Endothelial cell (in vitro differentiated cells): ENCODE measurements around the gene PLEKHA7. TPM values are rescaled to one million over a fixed set of nuclear protein-coding genes. Genes with fewer than 3 reads are reported as not detected.
A peak's percentile ranks its signal among the peaks of the same experiment; 100 is the strongest.
"Not testable (repeated sequence)": the region's sequence is repeated elsewhere in the genome, so short reads cannot be mapped to it uniquely, and the experiment has no call there.

Experiments used
- DNase-seq: peaks from one replicate; pipeline ENCODE4 v3.0.0; 2021; ENCODE audit warnings: low spot score
- H3K27ac Mint-ChIP-seq: one replicate; pipeline ENCODE4 v1.8.0; 2021; ENCODE audit warnings: mixed read lengths, inconsistent platforms; ENCODE audit not compliant: unreplicated experiment
- H3K27me3 Mint-ChIP-seq: one replicate; pipeline ENCODE4 v1.8.0; 2021; ENCODE audit warnings: mild to moderate bottlenecking, moderate library complexity, mixed read lengths, inconsistent platforms; ENCODE audit not compliant: unreplicated experiment
- H3K36me3 Mint-ChIP-seq: one replicate; pipeline ENCODE4 v1.8.0; 2021; ENCODE audit warnings: mild to moderate bottlenecking, low read depth, mixed read lengths, inconsistent platforms; ENCODE audit not compliant: unreplicated experiment
- H3K4me1 Mint-ChIP-seq: one replicate; pipeline ENCODE4 v1.8.0; 2021; ENCODE audit warnings: mild to moderate bottlenecking, mixed read lengths, inconsistent platforms; ENCODE audit not compliant: unreplicated experiment
- H3K4me3 Mint-ChIP-seq: one replicate; pipeline ENCODE4 v1.8.0; 2021; ENCODE audit warnings: mild to moderate bottlenecking, mixed read lengths, inconsistent platforms; ENCODE audit not compliant: unreplicated experiment
- H3K9me3 Mint-ChIP-seq: one replicate; pipeline ENCODE4 v1.8.0; 2021; ENCODE audit warnings: mixed read lengths, inconsistent platforms; ENCODE audit not compliant: unreplicated experiment
- CTCF ChIP-seq: fragments of 200-600 bp; sonication (generic); IDR thresholded peaks from one replicate; pipeline ENCODE4 v1.5.0; 2021; ENCODE audit warnings: antibody characterized with exemption; ENCODE audit not compliant: unreplicated experiment
- long read RNA-seq: library from polyadenylated mRNA; unstranded; transcript quantifications from one replicate; pipeline ENCODE4 v2.0.0, GENCODE V29; 2020; ENCODE audit not compliant: unreplicated experiment
- total RNA-seq: library from RNA; stranded (reverse); fragmentation: NEBNext Ultra II Directional; extraction: Animal tissue kit (Norgen Biotek cat#: 25700); gene quantifications from one replicate; pipeline ENCODE4 v1.2.1, GENCODE V29; 2021; ENCODE audit not compliant: unreplicated experiment

PLEKHA7 gene
- 8.2 TPM for total RNA-seq
- long read RNA-seq, partial matches to known transcripts = 0 of 1 reads
- long read RNA-seq, other reads (novel, unspliced or antisense) = 1 of 1 reads

- Mint-ChIP-seq H3K27me3 (peaks cover 5% of the 10 kb centered on the region), H3K27ac (no peak within 1 kb of the TSS), H3K4me3 (peak within 1 kb of the TSS; percentile 96), H3K36me3 (no peaks in the 10 kb centered on the region), H3K9me3 (no peaks in the 10 kb centered on the region), H3K4me1 (peaks cover 4% of the 10 kb centered on the region)
- DNase-seq = peak; percentile 33
- TF ChIP-seq CTCF = no peak
Observed at GRCh38 chr11:17014321-17014832, at the start of gene PLEKHA7. TSS of gene PLEKHA7 (minus strand) at chr11:17014414. CDS start at chr11:17014401, 13 bp downstream.

GRCh38 chr11:17063171-17064002, 49.2 kb upstream of the PLEKHA7 start:
- peak; percentile 79 for DNase-seq
- H3K27ac Mint-ChIP-seq = no peak overlapping the region
- TF ChIP-seq CTCF = peak; percentile 75
- H3K4me3 Mint-ChIP-seq = no peak overlapping the region
- H3K27me3 Mint-ChIP-seq = peaks cover 2% of the 10 kb centered on the region
- no peaks in the 10 kb centered on the region for H3K4me1 Mint-ChIP-seq
- H3K36me3 Mint-ChIP-seq = no peaks in the 10 kb centered on the region
- no peaks in the 10 kb centered on the region for H3K9me3 Mint-ChIP-seq

- not testable (repeated sequence) for H3K27ac Mint-ChIP-seq, H3K4me1 Mint-ChIP-seq, DNase-seq, H3K4me3 Mint-ChIP-seq, H3K27me3 Mint-ChIP-seq, H3K9me3 Mint-ChIP-seq
- H3K36me3 Mint-ChIP-seq = peaks cover 15% of the 10 kb centered on the region
Observed at GRCh38 chr11:17051146-17051545, 36.9 kb upstream of the PLEKHA7 start.

- peaks cover 15% of the 10 kb centered on the region for H3K36me3 Mint-ChIP-seq
Observed at GRCh38 chr11:17048491-17048890, 34.3 kb upstream of the PLEKHA7 start.

GRCh38 chr11:17046690-17047089, 32.5 kb upstream of the PLEKHA7 start:
- Mint-ChIP-seq H3K27ac (no peak overlapping the region), H3K9me3 (peaks cover 7% of the 10 kb centered on the region), H3K36me3 (peaks cover 4% of the 10 kb centered on the region), H3K4me1 (no peaks in the 10 kb centered on the region), H3K27me3 (no peaks in the 10 kb centered on the region), H3K4me3 (no peak overlapping the region)
- TF ChIP-seq CTCF = no peak
- DNase-seq = no peak

More at GRCh38 chr11:17048491-17048890, 34.3 kb upstream of the PLEKHA7 start:
- H3K9me3 Mint-ChIP-seq, DNase-seq, H3K4me1 Mint-ChIP-seq, H3K4me3 Mint-ChIP-seq, H3K27me3 Mint-ChIP-seq, H3K27ac Mint-ChIP-seq: not testable (repeated sequence)
